ENCODE data around the gene OLFM2.
"Not testable (repeated sequence)": the region's sequence is repeated elsewhere in the genome, so short reads cannot be mapped to it uniquely, and the experiment has no call there.

Gene OLFM2

GRCh38 chr19:9935506-9936325 lies 599 bp downstream of the OLFM2 start:
- TF ChIP-seq, protein P1, sequence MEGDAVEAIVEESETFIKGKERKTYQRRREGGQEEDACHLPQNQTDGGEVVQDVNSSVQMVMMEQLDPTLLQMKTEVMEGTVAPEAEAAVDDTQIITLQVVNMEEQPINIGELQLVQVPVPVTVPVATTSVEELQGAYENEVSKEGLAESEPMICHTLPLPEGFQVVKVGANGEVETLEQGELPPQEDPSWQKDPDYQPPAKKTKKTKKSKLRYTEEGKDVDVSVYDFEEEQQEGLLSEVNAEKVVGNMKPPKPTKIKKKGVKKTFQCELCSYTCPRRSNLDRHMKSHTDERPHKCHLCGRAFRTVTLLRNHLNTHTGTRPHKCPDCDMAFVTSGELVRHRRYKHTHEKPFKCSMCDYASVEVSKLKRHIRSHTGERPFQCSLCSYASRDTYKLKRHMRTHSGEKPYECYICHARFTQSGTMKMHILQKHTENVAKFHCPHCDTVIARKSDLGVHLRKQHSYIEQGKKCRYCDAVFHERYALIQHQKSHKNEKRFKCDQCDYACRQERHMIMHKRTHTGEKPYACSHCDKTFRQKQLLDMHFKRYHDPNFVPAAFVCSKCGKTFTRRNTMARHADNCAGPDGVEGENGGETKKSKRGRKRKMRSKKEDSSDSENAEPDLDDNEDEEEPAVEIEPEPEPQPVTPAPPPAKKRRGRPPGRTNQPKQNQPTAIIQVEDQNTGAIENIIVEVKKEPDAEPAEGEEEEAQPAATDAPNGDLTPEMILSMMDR (IDR thresholded peaks at IDR 0.05; ENCODE audit: control insufficient read depth, extremely low read depth, insufficient read depth) = no peak
- peak overlapping the region; percentile 54 for H3K4me3 ChIP-seq (ENCODE audit: low read depth, low read length)
- no peak for DNase-seq (ENCODE audit: low read depth)

- H3K4me3 ChIP-seq (ENCODE audit: low read depth, low read length) = no peak overlapping the region
- no peak for DNase-seq (ENCODE audit: low read depth)
These were observed 2.0 kb downstream of the OLFM2 start for GRCh38 chr19:9934132-9934950.

DNA sequence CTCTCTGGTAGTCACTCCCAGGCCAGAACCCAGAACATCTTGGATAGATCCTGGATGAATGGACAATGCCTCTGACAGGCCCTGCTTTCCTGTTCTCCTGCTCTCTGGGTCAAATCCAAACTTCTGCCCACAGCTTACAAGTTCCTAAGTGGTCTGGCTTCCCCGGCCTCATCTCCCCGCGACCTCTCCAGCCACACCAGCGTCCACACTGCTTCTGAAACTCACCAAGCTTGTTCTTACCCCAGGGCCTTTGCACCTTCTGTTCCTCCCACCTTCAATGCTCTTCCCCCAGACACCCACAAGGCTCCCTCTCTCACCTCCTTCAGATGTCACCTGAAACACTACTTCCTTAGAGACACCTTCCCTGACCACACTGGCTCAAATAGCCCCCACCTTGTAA lies 3.5 kb downstream of the OLFM2 start:
- DNase-seq (ENCODE audit: low read depth) = no peak
- TF ChIP-seq, protein P1 (IDR thresholded peaks at IDR 0.05; ENCODE audit: control insufficient read depth, extremely low read depth, insufficient read depth) = no peak
- H3K4me3 ChIP-seq (ENCODE audit: low read depth, low read length) = no peak overlapping the region

More at GRCh38 chr19:9934132-9934950, 2.0 kb downstream of the OLFM2 start:
- TF ChIP-seq, protein P1 (IDR thresholded peaks at IDR 0.05; ENCODE audit: control insufficient read depth, extremely low read depth, insufficient read depth) = peak; percentile 92

DNA sequence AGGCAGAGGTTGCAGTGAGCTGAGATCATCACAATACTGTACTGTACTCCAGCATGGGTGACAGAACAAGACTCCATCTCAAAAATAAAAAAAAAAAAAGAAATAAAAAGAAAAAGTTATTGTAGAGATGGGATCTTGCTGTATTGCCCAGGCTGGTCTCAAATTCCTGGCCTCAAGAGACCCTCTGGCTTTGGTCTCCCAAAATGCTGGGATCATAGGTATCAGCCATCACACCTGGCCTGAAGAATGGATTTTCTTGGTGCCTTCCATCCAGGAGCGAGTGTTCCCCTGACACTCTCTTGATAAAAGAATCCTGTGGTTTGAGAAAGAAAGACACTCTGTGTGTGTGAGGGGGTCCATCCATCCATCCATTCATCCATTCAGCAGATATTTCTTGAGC lies 4.7 kb downstream of the OLFM2 start:
- no peak overlapping the region for H3K4me3 ChIP-seq (ENCODE audit: low read depth, low read length)
- DNase-seq (ENCODE audit: low read depth) = no peak
- TF ChIP-seq, protein P1 (IDR thresholded peaks at IDR 0.05; ENCODE audit: control insufficient read depth, extremely low read depth, insufficient read depth) = no peak

DNA sequence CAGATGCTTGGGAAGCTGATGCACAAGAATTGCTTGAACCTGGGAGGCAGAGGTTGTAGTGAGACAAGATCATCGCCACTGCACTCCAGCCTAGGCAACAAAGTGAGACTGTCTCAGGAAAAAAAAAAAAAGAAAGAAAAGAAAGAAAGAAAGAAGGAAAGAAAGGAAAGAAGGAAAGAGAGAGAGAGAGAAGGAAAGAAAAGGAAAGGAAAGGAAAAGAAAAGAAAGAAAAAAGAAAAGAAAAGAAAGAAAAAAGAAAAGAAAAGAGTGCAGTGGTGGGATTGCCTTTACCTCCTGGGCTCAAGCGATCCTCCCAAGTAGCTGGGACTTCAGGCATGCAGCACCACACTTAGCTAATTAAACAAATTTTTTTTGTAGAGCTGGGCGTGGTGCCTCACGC lies 12.9 kb downstream of the OLFM2 start:
- TF ChIP-seq, protein P1 (IDR thresholded peaks at IDR 0.05; ENCODE audit: control insufficient read depth, extremely low read depth, insufficient read depth) = no peak
- no peak overlapping the region for H3K4me3 ChIP-seq (ENCODE audit: low read depth, low read length)
- DNase-seq (ENCODE audit: low read depth) = no peak

GRCh38 chr19:9922782-9923379 lies 13.4 kb downstream of the OLFM2 start:
- DNase-seq (ENCODE audit: low read depth); H3K4me3 ChIP-seq (ENCODE audit: low read depth, low read length): not testable (repeated sequence)

GRCh38 chr19:9917321-9917720 lies 19.0 kb downstream of the OLFM2 start:
- TF ChIP-seq, protein P1 (IDR thresholded peaks at IDR 0.05; ENCODE audit: control insufficient read depth, extremely low read depth, insufficient read depth) = no peak
- no peak for DNase-seq (ENCODE audit: low read depth)
- no peak overlapping the region for H3K4me3 ChIP-seq (ENCODE audit: low read depth, low read length)

Data from LNCaP clone FGC (cell line).